Stimulated activated CD8-positive, alpha-beta memory T cell treated with anti-CD3 and anti-CD28 coated beads, Interleukin-15, amount 100 ng/mL, for 1 hour (primary cell): Measurements from ENCODE around the gene SAMD10.
"Not testable (repeated sequence)": the region's sequence is repeated elsewhere in the genome, so short reads cannot be mapped to it uniquely, and the experiment has no call there.

ENCODE experiments used
- DNase-seq: peaks from one replicate; pipeline ENCODE4 v3.0.0-alpha.2; 2020; ENCODE audit warnings: low read depth

Gene SAMD10

GRCh38 chr20:63940472-63941266 lies 38.8 kb downstream of the SAMD10 start:
- no peak for DNase-seq

DNA sequence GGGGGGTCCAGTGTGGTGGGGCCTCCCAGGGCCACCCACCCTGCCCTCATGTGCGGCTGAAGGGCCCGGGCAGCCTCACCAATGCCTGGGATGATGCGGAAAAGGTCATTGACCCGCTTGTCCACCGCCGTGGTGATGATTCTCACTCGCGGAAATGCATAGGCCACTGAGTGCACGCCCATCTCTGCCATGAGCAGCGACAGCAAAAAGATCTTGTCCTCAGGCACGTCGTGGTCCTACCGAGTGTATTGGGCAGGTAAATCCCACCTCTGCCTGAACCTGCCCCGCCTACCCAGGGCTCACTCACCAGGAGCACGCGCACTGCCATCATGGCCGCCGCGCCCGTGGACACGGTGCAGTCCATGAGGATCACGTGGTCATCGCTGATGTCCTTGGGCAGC lies 39.4 kb downstream of the SAMD10 start:
- no peak for DNase-seq

DNA sequence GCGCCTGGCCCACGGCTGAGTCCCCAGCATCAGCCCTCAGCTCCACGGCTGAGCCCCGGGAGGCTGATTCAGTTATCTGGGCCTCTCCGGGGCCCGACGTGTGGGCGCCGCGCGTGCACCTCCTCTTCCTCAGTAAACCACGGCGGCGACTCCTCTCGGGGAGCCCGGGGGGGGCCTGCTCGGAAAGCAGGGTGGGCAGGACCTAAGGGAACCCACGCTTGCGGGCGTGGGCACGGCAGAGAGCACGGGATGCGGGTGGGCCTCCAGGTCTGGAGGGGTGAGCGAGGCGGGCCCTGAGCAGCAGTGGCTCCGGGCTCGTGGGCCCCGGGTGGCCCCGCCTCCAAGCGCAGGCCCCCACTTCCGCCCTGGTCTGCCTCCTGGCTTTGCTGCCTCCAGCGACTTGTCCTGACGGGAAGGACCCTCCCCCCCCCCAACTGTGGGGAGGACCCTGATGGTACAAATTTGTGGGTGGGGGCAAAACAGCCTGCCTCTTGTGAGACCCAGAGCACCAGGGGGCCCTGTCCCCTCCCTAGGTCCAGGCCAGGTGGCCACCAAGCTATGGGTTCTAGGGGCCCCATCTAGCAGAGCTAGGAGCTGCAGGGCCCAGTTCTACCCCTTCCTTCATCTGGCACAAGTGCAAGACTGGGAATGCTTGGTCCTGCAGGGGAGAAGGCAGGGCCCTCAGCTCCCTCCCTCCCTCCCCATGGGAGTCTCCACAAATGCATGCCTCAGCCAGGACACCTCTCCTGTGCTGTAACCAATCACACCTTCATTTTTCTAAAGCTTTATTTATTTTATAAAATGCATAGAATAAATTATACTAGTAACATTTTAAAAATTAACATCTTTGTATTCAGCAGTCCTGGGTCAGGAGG lies 40.1 kb downstream of the SAMD10 start:
- no peak for DNase-seq

GRCh38 chr20:63937596-63937995 lies 41.8 kb downstream of the SAMD10 start:
- DNase-seq = no peak

- DNase-seq = no peak
Measured at GRCh38 chr20:63935447-63935846, 44.0 kb downstream of the SAMD10 start.

- DNase-seq = no peak
Measured at GRCh38 chr20:63934271-63935068, 45.0 kb downstream of the SAMD10 start.

DNA sequence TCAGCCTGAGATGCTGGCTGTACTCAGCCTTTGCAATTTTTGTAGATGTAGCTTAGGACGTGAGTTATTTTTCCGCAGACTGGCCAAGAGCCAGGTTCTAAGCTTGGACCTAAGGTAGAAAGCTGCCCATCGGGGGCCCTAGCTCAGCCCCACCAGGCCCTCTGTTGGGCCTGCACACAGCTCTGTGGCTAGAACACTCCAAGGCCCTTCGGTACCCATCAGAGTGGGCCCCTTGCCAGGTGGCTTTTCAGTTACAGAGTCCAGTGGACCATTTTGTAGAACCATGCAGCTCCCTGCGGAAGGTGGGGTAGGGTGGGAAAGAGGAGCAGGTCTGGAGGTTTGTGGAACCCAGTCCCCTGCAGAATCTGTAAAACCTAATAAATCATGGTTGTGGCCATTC lies 45.8 kb downstream of the SAMD10 start:
- DNase-seq = no peak

DNA sequence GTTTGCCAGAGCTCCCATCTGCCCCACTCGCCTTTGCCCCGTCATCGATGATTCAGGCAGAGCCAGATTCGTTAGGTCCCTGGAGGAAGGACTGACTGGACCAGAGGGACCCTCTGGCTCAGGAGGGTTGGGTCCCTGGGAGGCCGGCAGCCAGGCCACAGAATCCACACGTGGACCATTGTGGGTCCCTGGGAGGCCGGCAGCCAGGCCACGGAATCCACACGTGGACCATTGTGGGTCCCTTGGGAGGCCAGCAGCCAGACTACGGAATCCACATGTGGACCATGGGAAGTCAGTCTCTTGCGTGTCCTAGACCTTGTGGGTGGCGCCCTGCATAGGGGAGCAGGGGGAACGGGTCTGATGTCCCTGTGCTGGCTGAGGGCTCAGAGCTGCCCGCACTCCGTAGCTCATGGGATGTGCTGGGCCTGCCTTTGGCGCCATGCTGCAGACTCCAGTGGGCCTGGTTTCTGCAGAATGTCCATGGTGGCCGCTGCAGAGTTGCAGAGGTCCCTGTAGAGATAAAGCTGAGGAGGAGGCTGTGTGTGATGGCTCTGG lies 46.8 kb downstream of the SAMD10 start:
- no peak for DNase-seq

DNA sequence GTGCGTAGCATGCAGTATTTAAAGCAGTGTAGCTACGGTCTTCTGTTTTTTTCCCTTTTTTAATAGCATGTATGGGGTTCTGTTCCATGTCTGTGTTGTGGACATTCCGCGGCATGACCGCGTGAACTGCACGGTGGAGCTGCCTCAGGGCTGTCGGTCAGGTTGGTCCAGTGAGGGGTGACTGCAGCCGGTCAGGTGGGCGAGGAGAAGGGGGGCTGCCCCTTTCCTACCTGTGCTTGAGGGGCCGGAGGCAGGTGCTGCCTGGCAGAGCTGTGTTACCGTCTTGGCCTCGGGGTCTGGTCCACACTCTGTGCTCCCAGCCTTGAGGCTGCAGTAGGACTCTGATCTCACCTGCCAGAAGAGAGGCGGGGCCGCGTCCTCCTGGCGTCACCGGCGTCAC lies 47.7 kb downstream of the SAMD10 start:
- no peak for DNase-seq

DNA sequence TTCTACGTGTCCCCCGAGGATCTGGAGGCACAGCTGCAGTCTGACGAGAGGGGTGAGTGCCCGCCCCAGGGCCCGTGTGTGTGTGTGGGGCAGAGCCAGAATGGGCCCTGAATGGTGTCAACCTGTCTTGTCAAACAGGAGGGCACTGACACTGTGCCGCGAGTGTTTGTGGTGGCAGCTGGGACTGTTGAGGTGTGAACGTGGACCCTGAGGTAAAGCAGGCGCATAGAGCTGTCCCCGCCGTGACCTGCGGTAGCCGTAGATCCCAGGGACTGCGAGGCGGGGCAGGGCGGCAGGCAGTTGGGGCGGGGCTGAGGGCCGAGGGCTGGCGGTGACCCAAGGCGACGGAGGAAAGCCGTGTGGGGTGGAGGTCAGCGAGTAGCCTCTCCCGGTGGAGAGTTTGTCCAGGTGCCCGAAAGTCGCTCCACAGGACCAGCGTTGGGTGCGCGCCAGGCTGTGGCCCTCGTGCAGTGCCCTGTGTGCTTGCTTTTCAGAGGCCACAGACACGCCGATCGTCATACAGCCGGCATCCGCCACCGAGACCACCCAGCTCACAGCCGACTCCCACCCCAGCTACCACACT lies 48.4 kb downstream of the SAMD10 start:
- no peak for DNase-seq

DNA sequence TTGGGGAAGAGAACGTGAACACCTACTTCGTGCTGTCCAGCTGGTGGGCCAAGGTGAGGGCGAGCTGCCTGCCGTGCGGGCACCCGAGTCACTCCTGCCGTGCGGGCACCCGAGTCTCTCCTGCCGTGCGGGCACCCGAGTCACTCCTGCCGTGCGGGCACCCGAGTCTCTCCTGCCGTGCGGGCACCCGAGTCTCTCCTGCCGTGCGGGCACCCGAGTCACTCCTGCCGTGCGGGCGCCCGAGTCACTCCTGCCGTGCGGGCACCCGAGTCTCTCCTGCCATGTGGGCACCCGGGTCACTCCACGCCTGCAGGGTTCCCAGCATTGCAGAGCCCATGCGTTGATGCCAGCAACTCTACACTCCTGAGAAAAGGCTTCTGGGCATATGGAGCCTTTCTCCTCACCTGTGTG lies 50.0 kb downstream of the SAMD10 start:
- not testable (repeated sequence) for DNase-seq

DNA sequence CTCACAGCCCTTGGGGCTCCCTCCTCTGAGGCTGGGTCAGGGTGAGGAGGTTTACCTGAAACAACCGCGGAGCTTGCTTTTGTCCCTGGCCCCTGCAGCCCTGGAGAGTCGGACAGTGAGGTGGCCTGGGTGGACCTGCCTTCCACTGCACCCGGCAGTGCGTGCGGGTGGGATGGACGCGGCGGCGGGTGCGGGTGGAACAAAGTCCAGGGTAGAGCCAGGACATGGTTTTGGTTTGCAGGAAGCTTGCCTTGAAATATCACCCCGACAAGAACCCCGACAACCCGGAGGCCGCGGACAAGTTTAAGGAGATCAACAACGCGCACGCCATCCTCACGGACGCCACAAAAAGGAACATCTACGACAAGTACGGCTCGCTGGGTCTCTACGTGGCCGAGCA lies 50.4 kb downstream of the SAMD10 start:
- DNase-seq = no peak

DNA sequence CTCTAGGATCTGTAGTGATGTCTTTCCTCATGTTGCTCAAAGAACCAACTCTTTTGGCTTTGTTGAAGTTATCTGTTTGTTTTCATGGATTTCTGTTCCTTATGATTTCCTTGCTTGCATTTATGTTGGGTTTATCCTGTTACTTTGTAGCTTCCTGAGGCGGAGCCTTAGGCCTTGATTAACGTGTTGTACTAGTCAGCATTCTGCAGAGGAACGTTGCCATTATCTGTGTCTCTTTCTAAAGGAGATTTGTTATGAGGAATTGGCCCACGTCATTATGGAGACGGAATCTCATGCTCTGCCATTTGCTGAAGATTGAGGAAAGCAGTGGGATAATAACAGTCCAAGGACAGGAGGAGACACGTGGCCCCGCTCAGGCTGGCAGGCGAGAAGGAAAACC lies 53.1 kb downstream of the SAMD10 start:
- no peak for DNase-seq

DNA sequence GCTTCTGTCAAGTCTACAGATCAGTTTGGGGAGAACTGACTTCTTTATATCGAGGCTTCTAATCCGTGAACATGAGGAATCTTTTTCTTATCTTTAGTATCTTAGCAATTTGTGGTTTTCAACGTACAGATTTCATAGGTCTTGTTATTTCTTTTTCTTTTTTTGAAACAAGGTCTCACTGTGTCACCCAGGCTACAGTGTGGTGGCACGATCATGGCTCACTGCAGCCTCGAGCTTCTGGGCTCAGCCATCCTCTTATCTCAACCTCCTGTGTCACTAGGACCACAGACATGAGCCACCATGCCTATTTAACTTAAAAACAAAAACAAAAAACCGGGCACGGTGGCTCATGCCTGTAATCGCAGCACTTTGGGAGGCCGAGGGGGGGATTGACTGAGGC lies 55.2 kb downstream of the SAMD10 start:
- no peak for DNase-seq
